Measurements from ENCODE around the gene MEP1A. TPM values are rescaled to one million over a fixed set of nuclear protein-coding genes. Genes with fewer than 3 reads are reported as not detected.
"Not testable (repeated sequence)": the region's sequence is repeated elsewhere in the genome, so short reads cannot be mapped to it uniquely, and the experiment has no call there.

MEP1A gene
- not detected for total RNA-seq

GRCh38 chr6:46793138-46793537 is at the start of gene MEP1A:
TSS of gene MEP1A (plus strand) at chr6:46793389. CDS start at chr6:46793399, 10 bp downstream.
- ATAC-seq, result no peak

GRCh38 chr6:46743425-46744158 is 49.6 kb upstream of the MEP1A start:
- no peak for ATAC-seq

- not testable (repeated sequence) for ATAC-seq
Measured at GRCh38 chr6:46744159-46744725, 48.9 kb upstream of the MEP1A start.

- no peak for ATAC-seq
Measured at GRCh38 chr6:46745973-46746372, 47.2 kb upstream of the MEP1A start.

GRCh38 chr6:46746696-46747095 is 46.5 kb upstream of the MEP1A start, which contains the start of gene ANKRD66:
TSS of gene ANKRD66 (plus strand) at chr6:46746933. CDS start at chr6:46751949, 5,016 bp downstream.
- no peak for ATAC-seq

- no peak for ATAC-seq
Measured at GRCh38 chr6:46748940-46749503, 44.2 kb upstream of the MEP1A start.

GRCh38 chr6:46749731-46750130 is 43.5 kb upstream of the MEP1A start:
- ATAC-seq, result no peak

GRCh38 chr6:46751658-46752057 is 41.5 kb upstream of the MEP1A start:
- no peak for ATAC-seq

GRCh38 chr6:46755865-46756264 is 37.3 kb upstream of the MEP1A start:
- no peak for ATAC-seq

- no peak for ATAC-seq
Measured at GRCh38 chr6:46756469-46757213, 36.5 kb upstream of the MEP1A start.

GRCh38 chr6:46757214-46757596 is 36.0 kb upstream of the MEP1A start:
- no peak for ATAC-seq

- ATAC-seq, result no peak
Measured at GRCh38 chr6:46758960-46759753, 34.0 kb upstream of the MEP1A start.

- ATAC-seq, result peak; percentile 89
Measured at GRCh38 chr6:46760925-46761324, 32.3 kb upstream of the MEP1A start.

- no peak for ATAC-seq
Measured at GRCh38 chr6:46763466-46763865, 29.7 kb upstream of the MEP1A start.

GRCh38 chr6:46764280-46764679 is 28.9 kb upstream of the MEP1A start:
- not testable (repeated sequence) for ATAC-seq

GRCh38 chr6:46764961-46765360 is 28.2 kb upstream of the MEP1A start:
- ATAC-seq, result no peak

- no peak for ATAC-seq
Measured at GRCh38 chr6:46772016-46772415, 21.2 kb upstream of the MEP1A start.

- peak; percentile 8 for ATAC-seq
Measured at GRCh38 chr6:46772762-46773161, 20.4 kb upstream of the MEP1A start.

GRCh38 chr6:46773201-46773855 is 19.9 kb upstream of the MEP1A start:
- ATAC-seq, result no peak

- ATAC-seq, result not testable (repeated sequence)
Measured at GRCh38 chr6:46774736-46775135, 18.5 kb upstream of the MEP1A start.

GRCh38 chr6:46776070-46776712 is 17.0 kb upstream of the MEP1A start:
- ATAC-seq, result no peak
